ENCODE results near the gene SPECC1.

The SPECC1 gene

DNA sequence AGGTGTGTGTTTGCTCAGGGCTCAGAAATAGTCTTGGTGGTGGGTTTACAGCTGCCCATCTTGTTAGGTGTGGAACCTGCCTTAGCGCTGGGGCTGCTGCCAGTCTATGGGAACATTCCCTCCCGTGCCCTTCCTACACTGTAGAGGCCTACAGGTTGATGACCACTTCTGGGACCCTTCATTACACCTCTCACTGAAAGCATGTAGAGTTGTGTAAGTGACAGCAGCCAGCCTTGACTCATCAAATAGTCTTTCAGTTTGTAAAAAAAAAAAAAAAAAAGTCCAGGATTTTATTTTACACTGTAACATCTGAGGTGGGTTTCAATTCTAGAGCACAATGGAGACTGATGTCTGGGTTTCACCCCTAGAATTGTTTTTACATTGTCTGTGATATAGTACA, 193.9 kb downstream of the SPECC1 start:
- DNase-seq: no peak
- Histone ChIP-seq H3K9me3 (ENCODE audit: control insufficient read depth, low read length) (no peaks in the 10 kb centered on the region), H3K4me3 (ENCODE audit: insufficient read depth, low read depth, low read length, poor library complexity, severe bottlenecking) (no peak overlapping the region), H3K4me1 (ENCODE audit: control insufficient read depth, insufficient read depth, low read length, poor library complexity, severe bottlenecking) (no peaks in the 10 kb centered on the region), H3K27ac (ENCODE audit: insufficient read depth, low read length, poor library complexity, severe bottlenecking) (no peak overlapping the region), H3K36me3 (ENCODE audit: control insufficient read depth, insufficient read depth, low read length) (no peaks in the 10 kb centered on the region), H3K27me3 (replicated peaks; ENCODE audit: control insufficient read depth, insufficient read depth, low read length, poor library complexity, severe bottlenecking) (no peaks in the 10 kb centered on the region)

DNA sequence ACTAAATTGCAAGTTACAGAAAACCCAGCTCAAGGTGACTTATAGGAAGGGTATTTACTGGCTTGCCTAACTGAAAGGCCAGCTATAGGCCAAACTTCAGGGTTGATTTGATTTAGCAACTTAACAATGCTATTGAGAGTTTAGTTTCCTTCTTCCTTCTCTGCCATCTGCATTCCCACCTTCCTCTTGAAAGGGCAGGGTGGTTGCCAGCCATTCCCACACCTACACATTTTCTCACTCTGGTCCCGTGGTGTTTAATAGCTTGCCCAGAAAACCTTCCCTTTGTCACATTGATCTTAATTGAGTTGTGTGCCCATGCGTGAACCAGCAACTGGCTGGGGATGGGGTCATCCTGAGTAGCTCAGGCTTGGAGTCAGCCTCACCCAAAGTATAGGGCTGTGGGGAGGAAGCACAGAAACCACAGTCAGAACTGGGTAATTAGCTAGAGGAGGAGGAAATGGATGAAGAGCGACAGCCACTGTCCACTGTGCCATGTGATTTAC, 194.7 kb downstream of the SPECC1 start:
- no peaks in the 10 kb centered on the region for H3K27me3 ChIP-seq (replicated peaks; ENCODE audit: control insufficient read depth, insufficient read depth, low read length, poor library complexity, severe bottlenecking)
- no peaks in the 10 kb centered on the region for H3K4me1 ChIP-seq (ENCODE audit: control insufficient read depth, insufficient read depth, low read length, poor library complexity, severe bottlenecking)
- no peaks in the 10 kb centered on the region for H3K9me3 ChIP-seq (ENCODE audit: control insufficient read depth, low read length)
- no peak for DNase-seq
- no peak overlapping the region for H3K4me3 ChIP-seq (ENCODE audit: insufficient read depth, low read depth, low read length, poor library complexity, severe bottlenecking)
- H3K27ac ChIP-seq (ENCODE audit: insufficient read depth, low read length, poor library complexity, severe bottlenecking): no peak overlapping the region
- no peaks in the 10 kb centered on the region for H3K36me3 ChIP-seq (ENCODE audit: control insufficient read depth, insufficient read depth, low read length)

DNA sequence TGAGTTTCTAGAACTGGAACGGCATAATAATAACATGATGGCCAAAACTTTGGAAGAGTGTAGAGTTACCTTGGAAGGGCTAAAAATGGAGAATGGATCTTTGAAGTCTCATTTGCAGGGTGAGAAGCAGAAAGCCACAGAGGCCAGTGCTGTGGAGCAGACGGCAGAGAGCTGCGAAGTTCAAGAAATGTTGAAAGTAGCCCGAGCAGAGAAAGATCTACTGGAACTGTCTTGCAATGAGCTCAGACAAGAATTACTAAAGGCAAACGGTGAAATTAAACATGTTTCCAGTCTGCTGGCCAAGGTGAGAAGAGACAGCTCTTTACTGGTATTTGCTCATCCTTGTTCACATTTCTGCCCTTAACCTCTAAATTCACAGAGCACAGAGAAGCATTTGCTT, 196.4 kb downstream of the SPECC1 start:
- DNase-seq: no peak
- no peak overlapping the region for H3K27ac ChIP-seq (ENCODE audit: insufficient read depth, low read length, poor library complexity, severe bottlenecking)
- no peaks in the 10 kb centered on the region for H3K27me3 ChIP-seq (replicated peaks; ENCODE audit: control insufficient read depth, insufficient read depth, low read length, poor library complexity, severe bottlenecking)
- H3K36me3 ChIP-seq (ENCODE audit: control insufficient read depth, insufficient read depth, low read length): no peaks in the 10 kb centered on the region
- no peaks in the 10 kb centered on the region for H3K4me1 ChIP-seq (ENCODE audit: control insufficient read depth, insufficient read depth, low read length, poor library complexity, severe bottlenecking)
- H3K4me3 ChIP-seq (ENCODE audit: insufficient read depth, low read depth, low read length, poor library complexity, severe bottlenecking): no peak overlapping the region
- H3K9me3 ChIP-seq (ENCODE audit: control insufficient read depth, low read length): no peaks in the 10 kb centered on the region

DNA sequence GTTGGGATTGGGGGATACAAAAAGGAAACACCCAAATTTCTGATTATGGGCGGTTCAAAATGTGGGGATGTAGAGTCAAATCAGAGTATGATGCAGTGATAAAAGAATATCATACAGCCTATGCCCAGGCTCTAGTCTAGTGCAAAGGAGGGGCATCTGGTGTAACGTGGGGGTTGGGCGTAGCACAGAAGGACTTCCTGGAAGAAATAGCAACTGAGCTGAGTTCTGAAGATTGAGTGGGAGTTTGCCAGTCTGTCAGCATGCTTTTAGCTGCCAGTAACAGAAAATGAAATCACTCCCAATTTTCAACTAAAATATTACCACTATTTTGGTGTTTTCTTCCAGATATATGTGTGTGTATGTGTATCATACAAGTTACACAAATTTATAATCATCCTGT, 196.9 kb downstream of the SPECC1 start:
- H3K9me3 ChIP-seq (ENCODE audit: control insufficient read depth, low read length): no peaks in the 10 kb centered on the region
- H3K4me1 ChIP-seq (ENCODE audit: control insufficient read depth, insufficient read depth, low read length, poor library complexity, severe bottlenecking): no peaks in the 10 kb centered on the region
- no peaks in the 10 kb centered on the region for H3K36me3 ChIP-seq (ENCODE audit: control insufficient read depth, insufficient read depth, low read length)
- no peak overlapping the region for H3K4me3 ChIP-seq (ENCODE audit: insufficient read depth, low read depth, low read length, poor library complexity, severe bottlenecking)
- H3K27me3 ChIP-seq (replicated peaks; ENCODE audit: control insufficient read depth, insufficient read depth, low read length, poor library complexity, severe bottlenecking): no peaks in the 10 kb centered on the region
- no peak for DNase-seq
- H3K27ac ChIP-seq (ENCODE audit: insufficient read depth, low read length, poor library complexity, severe bottlenecking): no peak overlapping the region

DNA sequence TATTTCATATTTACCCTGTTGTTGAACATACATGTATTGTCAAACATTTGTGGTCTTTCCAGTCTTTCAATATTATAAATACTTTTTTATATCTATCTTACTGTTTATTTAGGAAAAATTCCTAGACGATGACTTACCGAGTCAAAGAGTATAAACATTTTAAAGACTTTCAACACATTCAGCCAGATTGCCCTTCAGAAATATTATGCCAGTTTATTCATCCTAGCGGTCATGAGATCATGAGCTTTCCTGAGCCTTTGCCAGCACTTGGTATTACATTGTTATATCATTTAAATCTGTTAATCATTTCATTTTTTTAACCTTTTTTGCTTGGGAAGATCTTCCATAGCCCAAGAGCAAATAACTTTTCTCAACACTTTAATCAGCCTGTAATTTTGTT, 197.4 kb downstream of the SPECC1 start:
- H3K36me3 ChIP-seq (ENCODE audit: control insufficient read depth, insufficient read depth, low read length): no peaks in the 10 kb centered on the region
- no peak for DNase-seq
- H3K4me1 ChIP-seq (ENCODE audit: control insufficient read depth, insufficient read depth, low read length, poor library complexity, severe bottlenecking): no peaks in the 10 kb centered on the region
- no peak overlapping the region for H3K4me3 ChIP-seq (ENCODE audit: insufficient read depth, low read depth, low read length, poor library complexity, severe bottlenecking)
- no peaks in the 10 kb centered on the region for H3K27me3 ChIP-seq (replicated peaks; ENCODE audit: control insufficient read depth, insufficient read depth, low read length, poor library complexity, severe bottlenecking)
- no peak overlapping the region for H3K27ac ChIP-seq (ENCODE audit: insufficient read depth, low read length, poor library complexity, severe bottlenecking)
- no peaks in the 10 kb centered on the region for H3K9me3 ChIP-seq (ENCODE audit: control insufficient read depth, low read length)

DNA sequence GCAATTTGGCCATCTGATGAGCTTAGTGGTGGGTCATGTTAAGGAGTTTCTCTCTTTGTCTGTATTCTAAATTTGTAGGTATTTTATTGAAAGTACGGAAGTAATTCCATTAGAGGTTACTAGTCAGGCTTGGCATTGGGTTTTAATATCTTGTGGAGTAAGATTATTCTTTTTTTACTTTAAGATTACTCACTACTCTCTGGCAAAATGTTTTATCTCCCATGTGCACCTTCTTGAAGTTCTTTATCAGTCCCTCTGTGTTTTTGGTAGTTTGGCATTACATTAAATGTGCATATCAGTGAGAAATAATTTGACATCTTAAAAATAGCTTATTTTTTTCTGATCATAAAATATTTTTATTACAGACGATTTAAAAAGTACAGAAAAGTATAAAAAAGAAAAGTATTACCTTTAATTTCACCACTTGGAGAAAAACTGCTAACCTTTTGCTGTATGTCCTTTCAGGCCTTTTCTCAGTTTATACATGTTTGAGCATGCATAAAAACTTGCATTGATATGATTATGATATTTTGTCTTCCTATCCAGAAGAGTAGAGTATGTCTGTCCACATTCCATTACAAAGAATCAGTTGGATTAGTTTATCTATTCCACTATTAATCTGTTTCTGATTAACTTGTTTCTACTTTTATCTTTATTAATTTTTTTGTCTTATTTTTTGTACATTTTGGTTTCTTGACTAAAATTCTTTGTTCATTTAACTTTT, 198.3 kb downstream of the SPECC1 start:
- H3K4me1 ChIP-seq (ENCODE audit: control insufficient read depth, insufficient read depth, low read length, poor library complexity, severe bottlenecking): no peaks in the 10 kb centered on the region
- no peaks in the 10 kb centered on the region for H3K27me3 ChIP-seq (replicated peaks; ENCODE audit: control insufficient read depth, insufficient read depth, low read length, poor library complexity, severe bottlenecking)
- no peaks in the 10 kb centered on the region for H3K9me3 ChIP-seq (ENCODE audit: control insufficient read depth, low read length)
- H3K27ac ChIP-seq (ENCODE audit: insufficient read depth, low read length, poor library complexity, severe bottlenecking): no peak overlapping the region
- no peaks in the 10 kb centered on the region for H3K36me3 ChIP-seq (ENCODE audit: control insufficient read depth, insufficient read depth, low read length)
- DNase-seq: no peak
- H3K4me3 ChIP-seq (ENCODE audit: insufficient read depth, low read depth, low read length, poor library complexity, severe bottlenecking): no peak overlapping the region

DNA sequence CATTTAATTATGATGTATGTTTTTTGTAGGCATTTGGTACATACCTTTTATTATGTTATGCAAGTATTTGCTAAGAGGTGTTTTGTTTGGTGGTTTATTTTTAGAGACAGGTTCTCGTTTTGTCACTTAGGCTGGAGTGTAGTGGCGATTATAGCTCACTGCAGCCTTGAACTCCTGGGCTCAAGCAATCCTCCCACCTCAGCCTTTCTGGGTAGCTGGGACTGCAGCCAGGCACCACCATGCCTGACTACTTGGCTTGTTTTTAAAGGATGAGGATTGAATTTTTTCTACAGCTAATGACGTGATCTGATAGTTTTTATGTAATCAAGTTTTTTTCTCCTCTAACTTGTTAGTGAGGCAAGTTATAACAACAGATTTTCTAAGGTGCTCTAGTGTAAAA, 199.6 kb downstream of the SPECC1 start:
- Histone ChIP-seq H3K4me3 (ENCODE audit: insufficient read depth, low read depth, low read length, poor library complexity, severe bottlenecking) (no peak overlapping the region), H3K4me1 (ENCODE audit: control insufficient read depth, insufficient read depth, low read length, poor library complexity, severe bottlenecking) (no peaks in the 10 kb centered on the region), H3K9me3 (ENCODE audit: control insufficient read depth, low read length) (no peaks in the 10 kb centered on the region), H3K27ac (ENCODE audit: insufficient read depth, low read length, poor library complexity, severe bottlenecking) (no peak overlapping the region), H3K36me3 (ENCODE audit: control insufficient read depth, insufficient read depth, low read length) (no peaks in the 10 kb centered on the region), H3K27me3 (replicated peaks; ENCODE audit: control insufficient read depth, insufficient read depth, low read length, poor library complexity, severe bottlenecking) (no peaks in the 10 kb centered on the region)
- no peak for DNase-seq

DNA sequence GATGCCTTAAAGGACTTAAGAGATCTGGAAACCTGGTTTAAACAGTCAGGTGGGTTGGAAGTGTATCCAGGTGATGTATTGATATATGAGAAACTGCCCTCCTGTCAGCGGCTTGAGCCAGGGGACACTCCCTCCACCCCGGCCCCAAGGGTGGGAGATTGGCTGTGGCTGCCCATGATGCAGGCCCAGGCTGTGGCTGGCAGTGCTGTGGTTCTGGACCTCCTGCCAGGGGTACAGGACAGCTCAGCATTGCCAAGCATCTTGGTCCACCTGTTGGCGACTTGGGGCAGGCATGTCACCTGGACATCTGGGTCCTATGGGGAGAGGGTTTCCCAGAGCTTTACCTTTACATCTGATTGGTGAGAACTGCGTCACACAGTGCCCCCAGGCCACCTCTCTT, 201.0 kb downstream of the SPECC1 start:
- Histone ChIP-seq H3K4me1 (ENCODE audit: control insufficient read depth, insufficient read depth, low read length, poor library complexity, severe bottlenecking) (no peaks in the 10 kb centered on the region), H3K9me3 (ENCODE audit: control insufficient read depth, low read length) (no peaks in the 10 kb centered on the region), H3K27ac (ENCODE audit: insufficient read depth, low read length, poor library complexity, severe bottlenecking) (no peak overlapping the region), H3K36me3 (ENCODE audit: control insufficient read depth, insufficient read depth, low read length) (no peaks in the 10 kb centered on the region), H3K4me3 (ENCODE audit: insufficient read depth, low read depth, low read length, poor library complexity, severe bottlenecking) (no peak overlapping the region), H3K27me3 (replicated peaks; ENCODE audit: control insufficient read depth, insufficient read depth, low read length, poor library complexity, severe bottlenecking) (no peaks in the 10 kb centered on the region)
- no peak for DNase-seq

DNA sequence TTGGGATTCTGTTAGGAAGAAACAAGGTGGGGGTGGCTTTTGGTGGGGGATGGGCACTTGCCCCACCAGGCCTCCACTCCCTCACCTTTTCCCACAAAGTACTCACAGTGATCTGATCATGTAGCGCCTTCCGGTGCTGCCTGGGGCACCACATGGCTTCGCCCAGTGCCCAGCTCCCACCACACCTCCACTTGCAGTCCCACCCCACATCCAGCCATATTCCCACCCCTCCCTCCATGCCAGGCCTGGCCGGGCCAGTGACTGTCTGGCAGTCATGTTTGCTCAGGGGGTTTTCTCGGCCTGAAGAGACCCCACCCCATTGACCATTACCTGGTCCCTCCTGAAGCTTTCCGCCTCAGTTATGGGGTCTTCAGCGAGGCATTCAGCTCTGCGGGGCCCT, 201.5 kb downstream of the SPECC1 start:
- no peaks in the 10 kb centered on the region for H3K27me3 ChIP-seq (replicated peaks; ENCODE audit: control insufficient read depth, insufficient read depth, low read length, poor library complexity, severe bottlenecking)
- no peak overlapping the region for H3K27ac ChIP-seq (ENCODE audit: insufficient read depth, low read length, poor library complexity, severe bottlenecking)
- no peaks in the 10 kb centered on the region for H3K36me3 ChIP-seq (ENCODE audit: control insufficient read depth, insufficient read depth, low read length)
- H3K4me3 ChIP-seq (ENCODE audit: insufficient read depth, low read depth, low read length, poor library complexity, severe bottlenecking): no peak overlapping the region
- no peaks in the 10 kb centered on the region for H3K4me1 ChIP-seq (ENCODE audit: control insufficient read depth, insufficient read depth, low read length, poor library complexity, severe bottlenecking)
- DNase-seq: no peak
- no peaks in the 10 kb centered on the region for H3K9me3 ChIP-seq (ENCODE audit: control insufficient read depth, low read length)

DNA sequence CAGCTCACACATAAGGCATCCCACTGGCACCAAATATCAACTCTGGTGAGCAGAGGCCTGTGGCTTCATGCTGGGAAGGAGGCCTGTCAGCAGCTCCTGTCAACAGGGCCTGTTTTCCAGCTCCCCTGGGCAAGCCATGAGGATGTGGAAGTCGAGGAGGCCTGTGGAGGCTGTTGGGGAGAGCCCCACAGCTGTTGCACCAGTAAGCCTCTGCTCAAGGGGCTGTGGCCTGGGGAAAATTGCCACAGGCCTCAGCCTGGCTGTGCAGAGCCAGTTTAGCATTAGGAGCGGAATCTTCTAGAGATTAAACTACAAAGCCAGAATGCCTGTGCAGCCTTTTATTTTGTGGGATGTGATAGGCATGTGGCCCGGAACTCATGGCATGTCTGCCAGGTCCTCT, 202.1 kb downstream of the SPECC1 start:
- H3K9me3 ChIP-seq (ENCODE audit: control insufficient read depth, low read length): no peaks in the 10 kb centered on the region
- H3K4me3 ChIP-seq (ENCODE audit: insufficient read depth, low read depth, low read length, poor library complexity, severe bottlenecking): no peak overlapping the region
- H3K4me1 ChIP-seq (ENCODE audit: control insufficient read depth, insufficient read depth, low read length, poor library complexity, severe bottlenecking): no peaks in the 10 kb centered on the region
- H3K27ac ChIP-seq (ENCODE audit: insufficient read depth, low read length, poor library complexity, severe bottlenecking): no peak overlapping the region
- H3K36me3 ChIP-seq (ENCODE audit: control insufficient read depth, insufficient read depth, low read length): no peaks in the 10 kb centered on the region
- DNase-seq: no peak
- H3K27me3 ChIP-seq (replicated peaks; ENCODE audit: control insufficient read depth, insufficient read depth, low read length, poor library complexity, severe bottlenecking): no peaks in the 10 kb centered on the region
